Measurements from ENCODE around the gene ASS1. TPM values are rescaled to one million over a fixed set of nuclear protein-coding genes. Genes with fewer than 3 reads are reported as not detected.

The ASS1 gene
- total and polyA plus RNA-seq, 2 of the 13 experiments (the other 11 are each of a cell fraction or from before 2014, with no cell fraction given), result 77.6 to 122 TPM

DNA sequence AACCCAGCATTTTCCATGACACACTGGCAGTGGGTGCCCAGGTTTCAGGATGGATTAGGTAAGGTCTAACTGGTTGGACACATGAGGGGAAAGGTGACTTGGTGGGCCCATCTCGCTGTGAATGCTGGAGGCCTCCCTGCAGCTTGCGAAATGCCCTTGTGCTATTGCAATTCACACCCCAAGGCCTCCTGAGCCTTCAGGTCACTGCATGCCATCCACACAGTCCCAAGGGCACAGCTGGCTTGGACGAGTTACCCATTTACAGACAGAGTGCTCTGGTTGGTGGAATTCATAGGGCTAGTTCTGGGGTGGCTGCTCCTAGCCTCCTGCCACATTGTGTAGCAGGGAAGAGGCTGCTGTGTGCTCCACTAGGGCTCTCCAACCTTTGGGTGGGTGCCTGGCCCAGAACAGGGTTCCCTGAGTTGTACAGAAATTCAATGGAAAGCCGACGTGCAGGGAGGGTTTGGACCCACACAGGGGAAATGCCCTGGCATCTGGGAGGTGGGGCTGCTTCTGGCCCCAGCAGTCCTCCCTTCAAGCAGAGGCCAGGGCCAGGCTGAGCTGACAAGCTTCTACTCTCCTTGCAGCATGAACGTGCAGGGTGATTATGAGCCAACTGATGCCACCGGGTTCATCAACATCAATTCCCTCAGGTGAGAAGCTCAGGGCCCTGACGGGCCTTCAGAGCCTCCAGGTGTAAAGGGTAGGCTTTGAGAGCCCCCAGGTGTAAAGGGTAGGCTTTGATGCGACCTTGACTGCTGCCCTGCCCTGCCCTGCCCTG, 54.3 kb downstream of the ASS1 start (continued):
- TF ChIP-seq NFE2L1 (CRISPR knock-in tag; IDR thresholded peaks at IDR 0.05; ENCODE audit: borderline replicate concordance) (no peak), NFE2L2 (IDR thresholded peaks at IDR 0.05; ENCODE audit: low read length) (no peak), ZNF7 (CRISPR knock-in tag; IDR thresholded peaks at IDR 0.05) (no peak), ZNF12 (CRISPR knock-in tag; IDR thresholded peaks at IDR 0.05) (peak; percentile 89), ZNF34 (CRISPR knock-in tag; IDR thresholded peaks at IDR 0.05; ENCODE audit: borderline replicate concordance) (no peak), HHEX (CRISPR knock-in tag; IDR thresholded peaks at IDR 0.05) (peak; percentile 29; the same call in 1 of the 2 replicates), PCBP2 (optimal IDR thresholded peaks at IDR 0.05; ENCODE audit: low read depth, low read length, poor library complexity, severe bottlenecking) (no peak), ZNF652 (CRISPR knock-in tag; IDR thresholded peaks at IDR 0.05; ENCODE audit: borderline replicate concordance, low read depth) (peak; percentile 60; the same call in 1 of the 2 replicates), YEATS2 (CRISPR knock-in tag; IDR thresholded peaks at IDR 0.05; ENCODE audit: borderline replicate concordance) (peak; percentile 72; the same call in 1 of the 2 replicates), ESRRA (CRISPR knock-in tag; IDR thresholded peaks at IDR 0.05; ENCODE audit: low read depth) (peak; percentile 97), ZNF570 (CRISPR knock-in tag; IDR thresholded peaks at IDR 0.05; ENCODE audit: borderline replicate concordance) (peak; percentile 86; the same call in 1 of the 2 replicates), NFIC (IDR thresholded peaks at IDR 0.05; ENCODE audit: low read length) (no peak), ZBTB7A (CRISPR knock-in tag; IDR thresholded peaks at IDR 0.05) (peak; percentile 81; the same call in 1 of the 2 replicates), TARDBP (CRISPR knock-in tag; IDR thresholded peaks at IDR 0.05) (peak; percentile 88), IRF2 (CRISPR knock-in tag; IDR thresholded peaks at IDR 0.05) (peak; percentile 95)
- TF ChIP-seq, protein P1, sequence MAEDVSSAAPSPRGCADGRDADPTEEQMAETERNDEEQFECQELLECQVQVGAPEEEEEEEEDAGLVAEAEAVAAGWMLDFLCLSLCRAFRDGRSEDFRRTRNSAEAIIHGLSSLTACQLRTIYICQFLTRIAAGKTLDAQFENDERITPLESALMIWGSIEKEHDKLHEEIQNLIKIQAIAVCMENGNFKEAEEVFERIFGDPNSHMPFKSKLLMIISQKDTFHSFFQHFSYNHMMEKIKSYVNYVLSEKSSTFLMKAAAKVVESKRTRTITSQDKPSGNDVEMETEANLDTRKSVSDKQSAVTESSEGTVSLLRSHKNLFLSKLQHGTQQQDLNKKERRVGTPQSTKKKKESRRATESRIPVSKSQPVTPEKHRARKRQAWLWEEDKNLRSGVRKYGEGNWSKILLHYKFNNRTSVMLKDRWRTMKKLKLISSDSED (CRISPR knock-in tag; IDR thresholded peaks at IDR 0.05), result no peak
- TF ChIP-seq, protein P2, sequence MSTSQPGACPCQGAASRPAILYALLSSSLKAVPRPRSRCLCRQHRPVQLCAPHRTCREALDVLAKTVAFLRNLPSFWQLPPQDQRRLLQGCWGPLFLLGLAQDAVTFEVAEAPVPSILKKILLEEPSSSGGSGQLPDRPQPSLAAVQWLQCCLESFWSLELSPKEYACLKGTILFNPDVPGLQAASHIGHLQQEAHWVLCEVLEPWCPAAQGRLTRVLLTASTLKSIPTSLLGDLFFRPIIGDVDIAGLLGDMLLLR (CRISPR knock-in tag; IDR thresholded peaks at IDR 0.05), result 0 out of 2 replicates have a peak, but pooled peaks have one; percentile 13
- TF ChIP-seq, protein P3, sequence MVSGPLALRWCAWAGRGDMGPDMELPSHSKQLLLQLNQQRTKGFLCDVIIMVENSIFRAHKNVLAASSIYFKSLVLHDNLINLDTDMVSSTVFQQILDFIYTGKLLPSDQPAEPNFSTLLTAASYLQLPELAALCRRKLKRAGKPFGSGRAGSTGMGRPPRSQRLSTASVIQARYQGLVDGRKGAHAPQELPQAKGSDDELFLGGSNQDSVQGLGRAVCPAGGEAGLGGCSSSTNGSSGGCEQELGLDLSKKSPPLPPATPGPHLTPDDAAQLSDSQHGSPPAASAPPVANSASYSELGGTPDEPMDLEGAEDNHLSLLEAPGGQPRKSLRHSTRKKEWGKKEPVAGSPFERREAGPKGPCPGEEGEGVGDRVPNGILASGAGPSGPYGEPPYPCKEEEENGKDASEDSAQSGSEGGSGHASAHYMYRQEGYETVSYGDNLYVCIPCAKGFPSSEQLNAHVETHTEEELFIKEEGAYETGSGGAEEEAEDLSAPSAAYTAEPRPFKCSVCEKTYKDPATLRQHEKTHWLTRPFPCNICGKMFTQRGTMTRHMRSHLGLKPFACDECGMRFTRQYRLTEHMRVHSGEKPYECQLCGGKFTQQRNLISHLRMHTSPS (CRISPR knock-in tag; IDR thresholded peaks at IDR 0.05; ENCODE audit: low read depth), result peak; percentile 96
- TF ChIP-seq, protein P4, sequence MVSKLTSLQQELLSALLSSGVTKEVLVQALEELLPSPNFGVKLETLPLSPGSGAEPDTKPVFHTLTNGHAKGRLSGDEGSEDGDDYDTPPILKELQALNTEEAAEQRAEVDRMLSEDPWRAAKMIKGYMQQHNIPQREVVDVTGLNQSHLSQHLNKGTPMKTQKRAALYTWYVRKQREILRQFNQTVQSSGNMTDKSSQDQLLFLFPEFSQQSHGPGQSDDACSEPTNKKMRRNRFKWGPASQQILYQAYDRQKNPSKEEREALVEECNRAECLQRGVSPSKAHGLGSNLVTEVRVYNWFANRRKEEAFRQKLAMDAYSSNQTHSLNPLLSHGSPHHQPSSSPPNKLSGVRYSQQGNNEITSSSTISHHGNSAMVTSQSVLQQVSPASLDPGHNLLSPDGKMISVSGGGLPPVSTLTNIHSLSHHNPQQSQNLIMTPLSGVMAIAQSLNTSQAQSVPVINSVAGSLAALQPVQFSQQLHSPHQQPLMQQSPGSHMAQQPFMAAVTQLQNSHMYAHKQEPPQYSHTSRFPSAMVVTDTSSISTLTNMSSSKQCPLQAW (CRISPR knock-in tag; IDR thresholded peaks at IDR 0.05), result peak; percentile 86
- TF ChIP-seq, protein P5, sequence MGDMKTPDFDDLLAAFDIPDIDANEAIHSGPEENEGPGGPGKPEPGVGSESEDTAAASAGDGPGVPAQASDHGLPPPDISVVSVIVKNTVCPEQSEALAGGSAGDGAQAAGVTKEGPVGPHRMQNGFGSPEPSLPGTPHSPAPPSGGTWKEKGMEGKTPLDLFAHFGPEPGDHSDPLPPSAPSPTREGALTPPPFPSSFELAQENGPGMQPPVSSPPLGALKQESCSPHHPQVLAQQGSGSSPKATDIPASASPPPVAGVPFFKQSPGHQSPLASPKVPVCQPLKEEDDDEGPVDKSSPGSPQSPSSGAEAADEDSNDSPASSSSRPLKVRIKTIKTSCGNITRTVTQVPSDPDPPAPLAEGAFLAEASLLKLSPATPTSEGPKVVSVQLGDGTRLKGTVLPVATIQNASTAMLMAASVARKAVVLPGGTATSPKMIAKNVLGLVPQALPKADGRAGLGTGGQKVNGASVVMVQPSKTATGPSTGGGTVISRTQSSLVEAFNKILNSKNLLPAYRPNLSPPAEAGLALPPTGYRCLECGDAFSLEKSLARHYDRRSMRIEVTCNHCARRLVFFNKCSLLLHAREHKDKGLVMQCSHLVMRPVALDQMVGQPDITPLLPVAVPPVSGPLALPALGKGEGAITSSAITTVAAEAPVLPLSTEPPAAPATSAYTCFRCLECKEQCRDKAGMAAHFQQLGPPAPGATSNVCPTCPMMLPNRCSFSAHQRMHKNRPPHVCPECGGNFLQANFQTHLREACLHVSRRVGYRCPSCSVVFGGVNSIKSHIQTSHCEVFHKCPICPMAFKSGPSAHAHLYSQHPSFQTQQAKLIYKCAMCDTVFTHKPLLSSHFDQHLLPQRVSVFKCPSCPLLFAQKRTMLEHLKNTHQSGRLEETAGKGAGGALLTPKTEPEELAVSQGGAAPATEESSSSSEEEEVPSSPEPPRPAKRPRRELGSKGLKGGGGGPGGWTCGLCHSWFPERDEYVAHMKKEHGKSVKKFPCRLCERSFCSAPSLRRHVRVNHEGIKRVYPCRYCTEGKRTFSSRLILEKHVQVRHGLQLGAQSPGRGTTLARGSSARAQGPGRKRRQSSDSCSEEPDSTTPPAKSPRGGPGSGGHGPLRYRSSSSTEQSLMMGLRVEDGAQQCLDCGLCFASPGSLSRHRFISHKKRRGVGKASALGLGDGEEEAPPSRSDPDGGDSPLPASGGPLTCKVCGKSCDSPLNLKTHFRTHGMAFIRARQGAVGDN (CRISPR knock-in tag; IDR thresholded peaks at IDR 0.05), result peak; percentile 87

Measured in HepG2 (cell line).